Calu3 (cell line): ENCODE data around the gene ERP44. TPM values are rescaled to one million over a fixed set of nuclear protein-coding genes. Genes with fewer than 3 reads are reported as not detected.

Source experiments
- BruUV-seq: library from RNA; stranded (reverse); fragments of 400-500 nt; replicated peaks from 2 replicates; lab custom pipeline; 2021; lab: Mats Ljungman, UMichigan
- CTCF ChIA-PET: fragments of 300-600 bp; sonication (Branson Sonifier 250); formaldehyde crosslinking; loops from one replicate; lab custom pipeline; 2022; ENCODE audit warnings: antibody characterized with exemption; lab: Charles Lee
- DNase-seq: peaks from one replicate; pipeline ENCODE4 v3.0.0; 2022
- H3K27ac Mint-ChIP-seq: one replicate; pipeline ENCODE4 v1.8.0; 2022; ENCODE audit warnings: mixed read lengths; ENCODE audit not compliant: unreplicated experiment
- H3K27me3 Mint-ChIP-seq: one replicate; pipeline ENCODE4 v1.8.0; 2022; ENCODE audit warnings: mixed read lengths; ENCODE audit not compliant: unreplicated experiment
- H3K36me3 Mint-ChIP-seq: one replicate; pipeline ENCODE4 v1.8.0; 2022; ENCODE audit warnings: mild to moderate bottlenecking, moderate library complexity, mixed read lengths; ENCODE audit not compliant: insufficient read depth, unreplicated experiment
- H3K4me1 Mint-ChIP-seq: one replicate; pipeline ENCODE4 v1.8.0; 2022; ENCODE audit warnings: mild to moderate bottlenecking, low read depth, mixed read lengths; ENCODE audit not compliant: unreplicated experiment
- H3K4me3 Mint-ChIP-seq: one replicate; pipeline ENCODE4 v1.8.0; 2022; ENCODE audit warnings: mild to moderate bottlenecking, low read depth, moderate library complexity, mixed read lengths; ENCODE audit not compliant: unreplicated experiment
- H3K9me3 Mint-ChIP-seq: one replicate; pipeline ENCODE4 v1.8.0; 2022; ENCODE audit warnings: low read depth, mixed read lengths; ENCODE audit not compliant: unreplicated experiment
- intact Hi-C: fragments of 100-400 bp; cut with micrococcal nuclease; formaldehyde crosslinking; loops from one replicate; pipeline ENCODE4 v1.10.0; 2022; ENCODE audit not compliant: unreplicated experiment
- total RNA-seq: library from RNA; stranded (reverse); gene quantifications from 2 replicates; pipeline ENCODE4 v1.2.3, GENCODE V29; 2022
- TF ChIP-seq, protein P1 (sequence below): fragments of 200-600 bp; IDR thresholded peaks from one replicate; pipeline ENCODE4 v1.8.0; 2022; ENCODE audit warnings: antibody characterized with exemption; ENCODE audit not compliant: unreplicated experiment

Gene ERP44
- total RNA-seq, 1 experiment from 2014 or later = 12.3 TPM

DNA sequence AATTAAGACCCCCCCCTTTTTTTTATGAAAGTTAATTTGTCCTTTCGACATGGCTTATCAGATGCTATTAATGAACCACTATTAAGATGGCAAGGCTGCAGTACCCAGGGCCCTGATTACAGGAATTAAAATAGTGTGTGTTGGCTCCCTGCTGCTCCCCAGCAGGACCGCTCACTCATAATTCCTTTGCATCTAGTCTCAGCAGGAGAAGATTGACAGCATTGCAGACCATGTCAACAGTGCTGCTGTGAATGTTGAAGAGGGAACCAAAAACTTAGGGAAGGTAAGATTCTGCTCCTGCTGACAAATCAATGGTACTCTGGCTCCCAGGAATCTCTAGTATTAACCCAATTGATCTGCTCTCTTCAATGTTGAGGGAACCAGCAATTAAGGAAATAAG is 131.3 kb downstream of the ERP44 start:
- TF ChIP-seq, protein P1, sequence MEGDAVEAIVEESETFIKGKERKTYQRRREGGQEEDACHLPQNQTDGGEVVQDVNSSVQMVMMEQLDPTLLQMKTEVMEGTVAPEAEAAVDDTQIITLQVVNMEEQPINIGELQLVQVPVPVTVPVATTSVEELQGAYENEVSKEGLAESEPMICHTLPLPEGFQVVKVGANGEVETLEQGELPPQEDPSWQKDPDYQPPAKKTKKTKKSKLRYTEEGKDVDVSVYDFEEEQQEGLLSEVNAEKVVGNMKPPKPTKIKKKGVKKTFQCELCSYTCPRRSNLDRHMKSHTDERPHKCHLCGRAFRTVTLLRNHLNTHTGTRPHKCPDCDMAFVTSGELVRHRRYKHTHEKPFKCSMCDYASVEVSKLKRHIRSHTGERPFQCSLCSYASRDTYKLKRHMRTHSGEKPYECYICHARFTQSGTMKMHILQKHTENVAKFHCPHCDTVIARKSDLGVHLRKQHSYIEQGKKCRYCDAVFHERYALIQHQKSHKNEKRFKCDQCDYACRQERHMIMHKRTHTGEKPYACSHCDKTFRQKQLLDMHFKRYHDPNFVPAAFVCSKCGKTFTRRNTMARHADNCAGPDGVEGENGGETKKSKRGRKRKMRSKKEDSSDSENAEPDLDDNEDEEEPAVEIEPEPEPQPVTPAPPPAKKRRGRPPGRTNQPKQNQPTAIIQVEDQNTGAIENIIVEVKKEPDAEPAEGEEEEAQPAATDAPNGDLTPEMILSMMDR = no peak
- Mint-ChIP-seq H3K9me3 (no peaks in the 10 kb centered on the region), H3K4me3 (no peak overlapping the region), H3K4me1 (peaks cover 10% of the 10 kb centered on the region), H3K27me3 (no peaks in the 10 kb centered on the region), H3K36me3 (no peaks in the 10 kb centered on the region), H3K27ac (no peak overlapping the region)
- DNase-seq = no peak
- CTCF ChIA-PET = no interaction called here
- no TSS peak for BruUV-seq
- intact Hi-C loops = no loop called here

GRCh38 chr9:99966716-99967115 is 132.1 kb downstream of the ERP44 start:
- intact Hi-C loops = no loop called here
- no TSS peak for BruUV-seq
- Mint-ChIP-seq H3K27ac (no peak overlapping the region), H3K9me3 (no peaks in the 10 kb centered on the region), H3K27me3 (no peaks in the 10 kb centered on the region), H3K4me1 (peaks cover 10% of the 10 kb centered on the region), H3K4me3 (no peak overlapping the region), H3K36me3 (no peaks in the 10 kb centered on the region)
- DNase-seq = peak; percentile 27
- TF ChIP-seq, protein P1 = no peak
- CTCF ChIA-PET = no interaction called here

DNA sequence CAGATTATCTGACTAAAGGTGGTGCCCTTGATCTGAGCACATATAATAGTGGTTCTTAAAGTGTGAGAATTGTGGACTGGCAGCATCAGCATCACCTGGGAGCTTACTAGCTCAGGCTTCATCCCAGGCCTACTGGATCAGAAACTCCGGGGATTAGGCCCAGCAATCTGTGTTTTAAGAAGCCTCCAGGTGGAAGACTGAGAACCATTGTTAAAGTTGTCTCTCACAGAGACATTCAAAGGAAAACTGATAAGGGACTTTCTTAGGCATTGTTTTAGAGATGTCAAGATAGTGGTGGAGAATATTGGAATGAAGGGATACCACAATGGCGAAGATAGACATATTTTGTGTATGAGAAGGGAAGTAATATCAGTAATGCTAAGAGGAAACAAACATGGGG is 132.8 kb downstream of the ERP44 start:
- Mint-ChIP-seq H3K9me3 (no peaks in the 10 kb centered on the region), H3K4me1 (peaks cover 10% of the 10 kb centered on the region), H3K27ac (no peak overlapping the region), H3K36me3 (no peaks in the 10 kb centered on the region), H3K4me3 (no peak overlapping the region), H3K27me3 (no peaks in the 10 kb centered on the region)
- TF ChIP-seq, protein P1 = no peak
- intact Hi-C loops = no loop called here
- CTCF ChIA-PET = no interaction called here
- DNase-seq = no peak
- BruUV-seq = no TSS peak

DNA sequence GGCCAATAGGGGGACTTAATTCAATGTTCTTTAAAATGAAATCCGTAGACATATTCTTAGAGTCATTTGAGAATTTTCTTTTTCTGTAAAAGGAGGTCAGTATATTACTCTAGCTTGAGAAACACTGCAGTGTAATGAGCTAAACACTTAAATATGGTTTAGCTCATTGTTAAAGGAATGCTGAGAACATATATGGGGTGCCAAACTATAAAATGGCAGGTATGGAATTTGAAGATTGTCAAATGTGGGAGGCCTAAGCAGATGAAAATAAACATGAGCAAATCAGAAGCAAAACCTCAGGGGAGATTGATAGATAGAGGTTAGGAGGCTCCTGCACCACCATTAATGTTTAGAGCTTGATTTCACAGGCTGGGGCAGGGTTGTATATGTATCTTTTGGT is 134.5 kb downstream of the ERP44 start:
- CTCF ChIA-PET = no interaction called here
- H3K4me1 Mint-ChIP-seq = peaks cover 10% of the 10 kb centered on the region
- intact Hi-C loops = no loop called here

More for the DNA sequence above, 134.5 kb downstream of the ERP44 start:
- no peak overlapping the region for H3K27ac Mint-ChIP-seq
- TF ChIP-seq, protein P1 = no peak
- no peak for DNase-seq
- H3K27me3 Mint-ChIP-seq = no peaks in the 10 kb centered on the region
- H3K9me3 Mint-ChIP-seq = no peaks in the 10 kb centered on the region
- no TSS peak for BruUV-seq
- no peaks in the 10 kb centered on the region for H3K36me3 Mint-ChIP-seq
- no peak overlapping the region for H3K4me3 Mint-ChIP-seq
